ENCODE measurements around the gene ANKRD11.
A peak's percentile ranks its signal among the peaks of the same experiment; 100 is the strongest.

Gene ANKRD11

GRCh38 chr16:89482150-89482816, 8.1 kb downstream of the ANKRD11 start:
- Histone ChIP-seq H3K4me3 (ENCODE audit: insufficient read depth, low read length, poor library complexity, severe bottlenecking) (no peak overlapping the region), H3K27ac (ENCODE audit: low read depth, low read length) (no peak overlapping the region), H3K9me3 (ENCODE audit: insufficient read depth, low read length) (no peaks in the 10 kb centered on the region), H3K79me2 (ENCODE audit: insufficient read depth, low read length) (peaks cover 96% of the 10 kb centered on the region), H2AFZ (ENCODE audit: low read depth, low read length, severe bottlenecking) (no peak overlapping the region), H3F3A (ENCODE audit: insufficient read depth) (peaks cover 32% of the 10 kb centered on the region), H3K4me2 (ENCODE audit: low read depth, low read length, poor library complexity, severe bottlenecking) (no peak overlapping the region), H3K27me3 (ENCODE audit: low read length) (no peaks in the 10 kb centered on the region), H4K20me1 (ENCODE audit: low read depth, low read length) (peaks cover 61% of the 10 kb centered on the region), H3K9me2 (replicated peaks; ENCODE audit: insufficient read depth, low read length) (no peaks in the 10 kb centered on the region), H3K36me3 (ENCODE audit: low read length) (peaks cover 3% of the 10 kb centered on the region; the same call in 1 of the 2 replicates), H3K9ac (ENCODE audit: low read length) (no peak overlapping the region)
- TF ChIP-seq EZH2phosphoT487 (conservative IDR thresholded peaks at IDR 0.05; ENCODE audit: low read length) (no peak), CTCF (IDR thresholded peaks at IDR 0.05; ENCODE audit: insufficient read depth, low read length, poor library complexity, severe bottlenecking) (no peak)

- H3K9me3 ChIP-seq (ENCODE audit: insufficient read depth, low read length): no peaks in the 10 kb centered on the region
- H2AFZ ChIP-seq (ENCODE audit: low read depth, low read length, severe bottlenecking): no peak overlapping the region
- H3K27ac ChIP-seq (ENCODE audit: low read depth, low read length): no peak overlapping the region
- H3K9me2 ChIP-seq (replicated peaks; ENCODE audit: insufficient read depth, low read length): no peaks in the 10 kb centered on the region
- H3K9ac ChIP-seq (ENCODE audit: low read length): no peak overlapping the region
- H3K36me3 ChIP-seq (ENCODE audit: low read length): no peaks in the 10 kb centered on the region
- H3F3A ChIP-seq (ENCODE audit: insufficient read depth): peaks cover 39% of the 10 kb centered on the region
- no peak for TF ChIP-seq CTCF (IDR thresholded peaks at IDR 0.05; ENCODE audit: insufficient read depth, low read length, poor library complexity, severe bottlenecking)
- no peak for TF ChIP-seq EZH2phosphoT487 (conservative IDR thresholded peaks at IDR 0.05; ENCODE audit: low read length)
- peaks cover 55% of the 10 kb centered on the region for H4K20me1 ChIP-seq (ENCODE audit: low read depth, low read length)
- H3K4me3 ChIP-seq (ENCODE audit: insufficient read depth, low read length, poor library complexity, severe bottlenecking): no peak overlapping the region
- H3K79me2 ChIP-seq (ENCODE audit: insufficient read depth, low read length): peaks cover 96% of the 10 kb centered on the region
- no peak overlapping the region for H3K4me2 ChIP-seq (ENCODE audit: low read depth, low read length, poor library complexity, severe bottlenecking)
- no peaks in the 10 kb centered on the region for H3K27me3 ChIP-seq (ENCODE audit: low read length)
Observed at GRCh38 chr16:89481356-89481955, 8.9 kb downstream of the ANKRD11 start.

GRCh38 chr16:89478576-89479221, 11.7 kb downstream of the ANKRD11 start:
- peaks cover 52% of the 10 kb centered on the region for H4K20me1 ChIP-seq (ENCODE audit: low read depth, low read length)
- H3K79me2 ChIP-seq (ENCODE audit: insufficient read depth, low read length): peaks cover 96% of the 10 kb centered on the region
- H3K36me3 ChIP-seq (ENCODE audit: low read length): no peaks in the 10 kb centered on the region
- no peak overlapping the region for H3K4me3 ChIP-seq (ENCODE audit: insufficient read depth, low read length, poor library complexity, severe bottlenecking)
- TF ChIP-seq CTCF (IDR thresholded peaks at IDR 0.05; ENCODE audit: insufficient read depth, low read length, poor library complexity, severe bottlenecking): no peak
- TF ChIP-seq EZH2phosphoT487 (conservative IDR thresholded peaks at IDR 0.05; ENCODE audit: low read length): no peak
- peak overlapping the region; percentile 52 for H3K4me2 ChIP-seq (ENCODE audit: low read depth, low read length, poor library complexity, severe bottlenecking)
- H3K9me2 ChIP-seq (replicated peaks; ENCODE audit: insufficient read depth, low read length): no peaks in the 10 kb centered on the region
- H2AFZ ChIP-seq (ENCODE audit: low read depth, low read length, severe bottlenecking): no peak overlapping the region
- H3K9ac ChIP-seq (ENCODE audit: low read length): 0 out of 2 replicates have a peak overlapping the region, but pooled peaks have one; percentile 3
- H3K27me3 ChIP-seq (ENCODE audit: low read length): no peaks in the 10 kb centered on the region
- no peaks in the 10 kb centered on the region for H3K9me3 ChIP-seq (ENCODE audit: insufficient read depth, low read length)
- peak overlapping the region; percentile 89 for H3K27ac ChIP-seq (ENCODE audit: low read depth, low read length)
- peaks cover 21% of the 10 kb centered on the region for H3F3A ChIP-seq (ENCODE audit: insufficient read depth)

Data from SU-DHL-6 (cell line).